ENCODE measurements around the gene TSPAN18.

DNA sequence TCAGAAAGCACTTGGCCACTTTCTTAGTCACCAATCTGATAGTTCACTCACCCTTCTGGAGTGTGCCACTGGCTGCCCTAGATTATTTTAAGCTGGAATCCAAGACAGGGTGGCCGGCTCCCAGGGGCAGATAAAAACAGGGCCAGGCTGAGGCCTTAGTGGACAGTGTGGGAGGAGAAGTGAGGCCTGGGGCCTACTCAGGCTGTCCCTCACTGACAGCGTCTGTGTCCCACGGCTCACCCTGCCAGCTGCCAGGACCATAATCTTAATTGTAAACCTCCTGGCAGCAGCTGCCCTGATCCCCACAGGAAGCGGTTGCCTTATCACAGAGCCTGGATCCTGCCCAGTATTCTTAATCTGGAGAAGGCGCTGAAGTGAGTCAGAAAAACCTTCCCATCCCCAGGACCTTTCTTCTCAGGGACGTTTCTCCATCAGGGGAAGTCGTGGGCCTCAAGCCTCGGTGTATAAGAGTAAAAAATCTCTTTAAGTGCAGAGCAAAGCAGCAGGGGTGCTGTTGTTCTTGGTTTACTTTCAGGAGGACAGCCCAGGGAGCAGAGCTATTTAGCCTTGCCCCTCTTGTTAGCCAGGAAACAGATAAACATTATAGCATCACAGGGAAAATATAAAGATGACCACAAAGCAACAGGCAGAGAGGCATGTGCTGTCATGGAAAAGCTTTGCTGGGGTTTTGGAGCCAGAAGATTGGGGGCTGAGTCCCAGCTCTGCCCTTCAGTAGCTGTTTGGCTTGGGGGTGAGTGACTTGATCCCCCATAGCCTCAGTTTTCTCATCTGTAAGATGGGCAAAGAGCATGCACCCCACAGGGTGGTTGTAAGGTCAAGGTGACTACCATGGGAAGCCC, 39.6 kb downstream of the TSPAN18 start:
- TF ChIP-seq, protein P1, sequence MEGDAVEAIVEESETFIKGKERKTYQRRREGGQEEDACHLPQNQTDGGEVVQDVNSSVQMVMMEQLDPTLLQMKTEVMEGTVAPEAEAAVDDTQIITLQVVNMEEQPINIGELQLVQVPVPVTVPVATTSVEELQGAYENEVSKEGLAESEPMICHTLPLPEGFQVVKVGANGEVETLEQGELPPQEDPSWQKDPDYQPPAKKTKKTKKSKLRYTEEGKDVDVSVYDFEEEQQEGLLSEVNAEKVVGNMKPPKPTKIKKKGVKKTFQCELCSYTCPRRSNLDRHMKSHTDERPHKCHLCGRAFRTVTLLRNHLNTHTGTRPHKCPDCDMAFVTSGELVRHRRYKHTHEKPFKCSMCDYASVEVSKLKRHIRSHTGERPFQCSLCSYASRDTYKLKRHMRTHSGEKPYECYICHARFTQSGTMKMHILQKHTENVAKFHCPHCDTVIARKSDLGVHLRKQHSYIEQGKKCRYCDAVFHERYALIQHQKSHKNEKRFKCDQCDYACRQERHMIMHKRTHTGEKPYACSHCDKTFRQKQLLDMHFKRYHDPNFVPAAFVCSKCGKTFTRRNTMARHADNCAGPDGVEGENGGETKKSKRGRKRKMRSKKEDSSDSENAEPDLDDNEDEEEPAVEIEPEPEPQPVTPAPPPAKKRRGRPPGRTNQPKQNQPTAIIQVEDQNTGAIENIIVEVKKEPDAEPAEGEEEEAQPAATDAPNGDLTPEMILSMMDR (IDR thresholded peaks at IDR 0.05; ENCODE audit: poor library complexity) = no peak
- TF ChIP-seq EZH2 (IDR thresholded peaks at IDR 0.05; ENCODE audit: borderline replicate concordance) (no peak), EZH2phosphoT487 (IDR thresholded peaks at IDR 0.05; ENCODE audit: low read depth, severe bottlenecking, unreplicated experiment) (no peak)
